Erythroblast (primary cell): Measurements from ENCODE around the gene DHRS1.

ENCODE experiments used
- GATA1 ChIP-seq: IDR thresholded peaks from 2 replicates; pipeline ENCODE4 v1.6.1; 2011; ENCODE audit warnings: low read depth, mild to moderate bottlenecking, control low read depth, low read length, moderate library complexity
- POLR2A ChIP-seq: IDR thresholded peaks from 2 replicates; pipeline ENCODE4 v1.6.1; 2011; ENCODE audit warnings: mild to moderate bottlenecking, low read length

- TF ChIP-seq POLR2A (no peak), GATA1 (no peak)
Observed at GRCh38 chr14:24253936-24254335, 45.6 kb downstream of the DHRS1 start.
